K562 (cell line): Measurements from ENCODE around the gene DBH.

Experiments used
- CTCF ChIP-seq, 3 experiments: IDR thresholded peaks in 2 of 3; conservative IDR thresholded peaks in 1 of 3; 2 replicates each; pipeline ENCODE4 v1.5.1; 2011 to 2012; ENCODE audit warnings: low read length in 3 of 3, mild to moderate bottlenecking in 3 of 3, control low read depth in 2 of 3, improper control_type of control experiment in 1 of 3, inconsistent platforms in 1 of 3, low read depth in 1 of 3, mixed read lengths in 1 of 3, moderate library complexity in 1 of 3; ENCODE audit not compliant: insufficient read depth in 2 of 3
- YY1 ChIP-seq, 3 experiments: IDR thresholded peaks; 2 replicates each; pipeline ENCODE4 v1.6.1; 2011; ENCODE audit warnings: low read length in 2 of 3, mild to moderate bottlenecking in 2 of 3, moderate library complexity in 2 of 3, borderline replicate concordance in 1 of 3, control low read depth in 1 of 3, low read depth in 1 of 3; ENCODE audit not compliant: insufficient read depth in 3 of 3, insufficient replicate concordance in 2 of 3, control insufficient read depth in 1 of 3, insufficient read length in 1 of 3; ENCODE audit errors: extremely low read depth in 1 of 3
- TF ChIP-seq, protein P1 (sequence below): sonication (generic); formaldehyde crosslinking; IDR thresholded peaks from 2 replicates; pipeline ENCODE4 v1.8.1; 2022; ENCODE audit warnings: missing genetic modification reagents

GRCh38 chr9:133687856-133688761, 51.9 kb downstream of the DBH start:
- TF ChIP-seq YY1 (IDR thresholded peaks at IDR 0.05; ENCODE audit: borderline replicate concordance in 1 of 3, control insufficient read depth in 1 of 3, extremely low read depth in 1 of 3, insufficient read depth in 3 of 3, insufficient read length in 1 of 3, insufficient replicate concordance in 2 of 3, low read depth in 1 of 3, low read length in 2 of 3) (no peak), CTCF (IDR thresholded peaks at IDR 0.05 in 2 of 3, conservative IDR thresholded peaks at IDR 0.05 in 1 of 3; ENCODE audit: insufficient read depth in 2 of 3, low read depth in 1 of 3, low read length in 3 of 3) (no peak)
- TF ChIP-seq, protein P1, sequence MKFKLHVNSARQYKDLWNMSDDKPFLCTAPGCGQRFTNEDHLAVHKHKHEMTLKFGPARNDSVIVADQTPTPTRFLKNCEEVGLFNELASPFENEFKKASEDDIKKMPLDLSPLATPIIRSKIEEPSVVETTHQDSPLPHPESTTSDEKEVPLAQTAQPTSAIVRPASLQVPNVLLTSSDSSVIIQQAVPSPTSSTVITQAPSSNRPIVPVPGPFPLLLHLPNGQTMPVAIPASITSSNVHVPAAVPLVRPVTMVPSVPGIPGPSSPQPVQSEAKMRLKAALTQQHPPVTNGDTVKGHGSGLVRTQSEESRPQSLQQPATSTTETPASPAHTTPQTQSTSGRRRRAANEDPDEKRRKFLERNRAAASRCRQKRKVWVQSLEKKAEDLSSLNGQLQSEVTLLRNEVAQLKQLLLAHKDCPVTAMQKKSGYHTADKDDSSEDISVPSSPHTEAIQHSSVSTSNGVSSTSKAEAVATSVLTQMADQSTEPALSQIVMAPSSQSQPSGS (CRISPR knock-in tag): no peak
